Occipital lobe (tissue), 2 donors: Measurements from ENCODE around the gene DDR1. TPM values are rescaled to one million over a fixed set of nuclear protein-coding genes. Genes with fewer than 3 reads are reported as not detected.
"Not testable (repeated sequence)": the region's sequence is repeated elsewhere in the genome, so short reads cannot be mapped to it uniquely, and the experiment has no call there.

ENCODE experiments used
- DNase-seq: peaks from one replicate; lab custom pipeline; 2025; lab: John Stamatoyannopoulos, UW
- total RNA-seq: library from RNA; depleted of rRNA; stranded (reverse); fragments of >200 nt; gene quantifications from one replicate; pipeline ENCODE4 v1.2.3, GENCODE V29; 2014

Gene DDR1
- total RNA-seq, 1 donor from 2014 or later = 108 TPM

DNA sequence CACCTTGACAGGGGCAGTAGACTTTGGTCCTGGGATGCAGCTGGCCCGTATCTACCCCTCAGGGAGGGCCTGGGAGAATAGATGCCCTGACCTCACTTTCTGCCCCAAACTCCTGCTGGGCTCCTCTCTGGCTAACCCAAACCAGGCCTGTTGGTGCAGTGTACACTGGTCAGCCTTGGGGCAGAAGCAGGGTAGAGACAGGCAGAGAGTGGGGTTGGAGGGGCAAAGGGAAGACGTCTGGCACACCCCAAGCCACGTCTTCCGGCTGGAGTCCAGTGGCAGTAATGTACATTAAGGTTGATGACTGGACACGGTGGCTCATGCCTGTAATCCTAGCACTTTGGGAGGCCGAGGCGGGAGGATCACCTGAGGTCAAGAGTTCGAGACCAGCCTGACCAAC is 9.3 kb downstream of the DDR1 start:
- no peak for DNase-seq

DNA sequence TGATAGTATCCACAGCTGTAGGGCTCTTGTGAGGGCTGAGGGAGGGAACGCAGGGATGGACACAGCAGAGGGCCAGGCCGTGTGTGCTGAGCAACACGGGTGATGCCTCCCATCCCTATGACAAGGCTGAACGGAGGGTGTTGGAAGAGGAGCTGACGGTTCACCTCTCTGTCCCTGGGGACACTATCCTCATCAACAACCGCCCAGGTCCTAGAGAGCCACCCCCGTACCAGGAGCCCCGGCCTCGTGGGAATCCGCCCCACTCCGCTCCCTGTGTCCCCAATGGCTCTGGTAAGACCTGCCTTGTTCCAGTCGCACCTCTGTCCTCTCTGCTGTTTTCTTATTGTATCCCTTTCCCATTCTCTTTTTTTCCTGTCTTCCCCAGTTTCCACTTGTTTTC is 10.1 kb downstream of the DDR1 start:
- DNase-seq = no peak

DNA sequence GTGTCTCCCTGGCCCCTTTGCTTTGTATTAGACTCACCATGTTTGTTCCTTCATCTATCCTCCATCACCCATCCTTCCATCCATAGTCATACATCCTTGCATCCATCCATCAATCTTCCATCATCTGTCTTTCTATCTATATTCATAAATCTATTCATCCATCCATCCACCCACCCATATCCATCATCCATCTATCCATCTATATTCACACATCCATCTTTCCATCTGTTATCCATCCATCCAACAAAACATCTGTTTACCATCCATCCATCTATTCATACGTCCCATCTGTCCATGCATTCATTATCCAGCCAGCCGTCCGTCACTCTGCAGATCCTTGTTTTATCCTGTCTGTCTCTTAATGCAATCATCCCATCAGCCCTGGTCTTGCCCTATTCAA is 10.6 kb downstream of the DDR1 start:
- no peak for DNase-seq

DNA sequence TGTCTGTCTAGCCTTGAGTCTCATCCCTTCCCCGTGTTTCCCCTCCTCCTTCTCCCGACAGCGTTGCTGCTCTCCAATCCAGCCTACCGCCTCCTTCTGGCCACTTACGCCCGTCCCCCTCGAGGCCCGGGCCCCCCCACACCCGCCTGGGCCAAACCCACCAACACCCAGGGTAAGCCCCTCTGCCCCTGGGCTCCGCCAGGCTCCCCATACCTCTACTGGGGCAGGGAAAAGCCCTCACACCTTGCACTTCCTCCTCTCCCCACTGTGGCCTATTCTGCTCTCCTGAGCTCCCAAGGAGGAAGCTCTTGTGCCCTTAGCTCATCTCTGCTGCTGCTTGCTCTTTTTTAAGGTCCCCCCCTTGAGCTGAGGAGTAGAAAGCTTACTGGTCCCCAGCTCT is 11.0 kb downstream of the DDR1 start:
- DNase-seq = no peak

DNA sequence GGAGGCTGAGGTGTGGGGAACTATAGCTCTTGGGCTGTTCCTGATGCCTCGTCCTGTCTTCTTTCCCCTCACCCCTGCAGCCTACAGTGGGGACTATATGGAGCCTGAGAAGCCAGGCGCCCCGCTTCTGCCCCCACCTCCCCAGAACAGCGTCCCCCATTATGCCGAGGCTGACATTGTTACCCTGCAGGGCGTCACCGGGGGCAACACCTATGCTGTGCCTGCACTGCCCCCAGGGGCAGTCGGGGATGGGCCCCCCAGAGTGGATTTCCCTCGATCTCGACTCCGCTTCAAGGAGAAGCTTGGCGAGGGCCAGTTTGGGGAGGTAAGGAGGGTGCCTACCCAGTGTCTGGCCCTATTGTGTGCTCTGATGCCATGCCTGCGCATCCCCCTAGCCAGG is 12.2 kb downstream of the DDR1 start:
- no peak for DNase-seq

DNA sequence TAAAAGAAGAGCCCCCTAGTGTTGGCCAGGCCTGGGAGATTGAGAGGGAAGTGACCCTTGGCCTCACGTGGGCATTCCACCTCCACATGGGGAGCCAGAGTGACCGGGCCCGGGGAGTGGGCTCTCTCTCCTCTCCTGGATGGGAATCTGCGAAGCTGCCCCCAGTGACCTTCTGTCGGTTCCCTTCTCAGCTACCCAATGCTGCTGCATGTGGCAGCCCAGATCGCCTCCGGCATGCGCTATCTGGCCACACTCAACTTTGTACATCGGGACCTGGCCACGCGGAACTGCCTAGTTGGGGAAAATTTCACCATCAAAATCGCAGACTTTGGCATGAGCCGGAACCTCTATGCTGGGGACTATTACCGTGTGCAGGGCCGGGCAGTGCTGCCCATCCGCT is 13.6 kb downstream of the DDR1 start:
- DNase-seq = no peak

DNA sequence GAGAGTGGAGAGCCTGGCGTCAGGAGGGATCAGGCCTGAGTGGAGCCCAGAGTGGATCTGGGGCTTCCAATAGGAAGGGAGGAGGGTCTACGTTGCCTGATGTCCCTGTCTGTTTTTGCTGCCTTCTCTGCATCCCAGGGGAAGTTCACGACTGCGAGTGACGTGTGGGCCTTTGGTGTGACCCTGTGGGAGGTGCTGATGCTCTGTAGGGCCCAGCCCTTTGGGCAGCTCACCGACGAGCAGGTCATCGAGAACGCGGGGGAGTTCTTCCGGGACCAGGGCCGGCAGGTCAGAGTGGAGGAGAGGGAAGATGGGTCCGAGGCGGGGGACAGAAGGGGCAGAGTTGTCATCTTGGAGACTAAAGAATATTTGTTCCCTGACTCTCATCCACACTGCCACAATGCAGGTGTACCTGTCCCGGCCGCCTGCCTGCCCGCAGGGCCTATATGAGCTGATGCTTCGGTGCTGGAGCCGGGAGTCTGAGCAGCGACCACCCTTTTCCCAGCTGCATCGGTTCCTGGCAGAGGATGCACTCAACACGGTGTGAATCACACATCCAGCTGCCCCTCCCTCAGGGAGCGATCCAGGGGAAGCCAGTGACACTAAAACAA is 14.5 kb downstream of the DDR1 start:
- no peak for DNase-seq

DNA sequence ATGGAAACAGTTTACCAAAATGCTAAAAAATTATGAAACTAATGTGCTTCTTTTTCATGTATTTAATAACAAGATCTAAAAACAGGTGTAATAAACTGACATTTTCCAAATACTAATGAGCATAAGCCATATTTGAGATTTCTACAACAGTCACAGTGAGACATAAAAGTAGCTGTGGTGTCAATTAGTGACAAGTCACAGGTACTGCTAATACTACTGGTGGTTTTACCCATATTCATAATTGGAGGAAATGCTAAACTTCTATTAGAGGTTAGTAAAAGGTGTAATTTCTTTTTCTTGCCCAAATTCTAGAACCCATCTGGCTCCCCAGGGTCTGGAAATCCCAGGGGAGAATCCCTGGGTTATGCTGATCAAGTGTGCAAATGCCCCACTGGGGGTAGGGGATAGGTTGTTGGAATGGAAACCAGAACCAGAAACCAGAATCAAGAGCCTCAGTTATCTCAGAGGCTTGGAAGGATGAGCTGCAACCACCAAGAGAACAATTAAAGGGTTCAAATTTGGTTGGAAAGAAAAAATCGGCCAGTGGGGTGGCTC is 16.6 kb downstream of the DDR1 start:
- DNase-seq = no peak

DNA sequence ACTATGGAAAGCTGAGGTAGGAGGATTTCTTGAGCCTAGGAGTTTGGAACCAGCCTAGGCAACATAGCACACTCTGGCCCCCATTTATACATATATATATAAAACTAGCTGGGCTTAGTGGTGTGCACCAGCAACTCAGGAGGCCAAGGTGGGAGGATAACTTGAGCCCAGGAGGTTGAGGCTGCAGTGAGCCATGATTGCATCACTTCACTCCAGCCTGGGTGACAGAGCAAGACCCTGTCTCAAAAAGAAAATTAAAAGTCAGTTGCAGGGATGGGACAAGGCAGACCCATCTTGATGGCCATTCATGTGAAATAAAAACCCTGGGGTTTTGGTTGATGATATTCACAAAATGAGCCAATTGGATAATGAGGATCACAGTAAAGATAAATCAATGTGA is 17.1 kb downstream of the DDR1 start:
- no peak for DNase-seq

DNA sequence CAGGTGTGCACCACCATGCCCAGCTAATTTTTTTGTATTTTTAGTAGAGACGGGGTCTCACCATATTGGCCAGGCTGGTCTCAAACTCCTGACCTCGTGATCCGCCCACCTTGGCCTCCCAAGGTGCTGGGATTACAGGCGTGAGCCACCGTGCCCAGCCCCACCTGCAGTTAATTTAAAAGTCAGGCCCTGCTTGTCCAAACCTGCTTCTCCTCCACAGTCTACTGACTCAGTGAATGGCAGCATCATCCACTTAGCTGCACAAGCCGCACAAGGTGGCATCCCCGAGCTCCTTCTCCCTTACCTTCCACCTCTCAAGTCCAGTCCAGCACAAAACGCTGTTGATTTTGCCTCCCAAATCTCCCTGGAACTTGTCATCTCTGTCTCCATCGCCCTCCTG is 17.9 kb downstream of the DDR1 start:
- DNase-seq = not testable (repeated sequence)

DNA sequence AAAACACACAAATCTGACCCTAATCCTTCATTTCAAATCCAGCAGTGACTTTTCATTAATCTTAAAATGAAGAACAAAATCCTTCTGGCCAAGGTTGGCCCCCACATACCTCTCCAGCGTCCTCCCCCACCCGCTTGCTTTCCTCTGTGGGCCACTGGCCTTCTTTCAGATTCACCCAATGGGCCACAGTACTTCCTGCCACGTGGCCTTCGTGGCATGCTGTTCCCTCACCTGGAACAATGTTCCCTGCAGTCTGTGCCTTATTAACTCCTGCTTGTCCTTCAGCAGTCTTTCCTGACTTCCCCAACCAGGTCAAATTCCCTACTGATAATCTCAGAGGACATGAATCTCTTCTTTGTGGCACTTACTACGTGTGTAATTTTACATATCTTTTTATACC is 18.4 kb downstream of the DDR1 start:
- no peak for DNase-seq

DNA sequence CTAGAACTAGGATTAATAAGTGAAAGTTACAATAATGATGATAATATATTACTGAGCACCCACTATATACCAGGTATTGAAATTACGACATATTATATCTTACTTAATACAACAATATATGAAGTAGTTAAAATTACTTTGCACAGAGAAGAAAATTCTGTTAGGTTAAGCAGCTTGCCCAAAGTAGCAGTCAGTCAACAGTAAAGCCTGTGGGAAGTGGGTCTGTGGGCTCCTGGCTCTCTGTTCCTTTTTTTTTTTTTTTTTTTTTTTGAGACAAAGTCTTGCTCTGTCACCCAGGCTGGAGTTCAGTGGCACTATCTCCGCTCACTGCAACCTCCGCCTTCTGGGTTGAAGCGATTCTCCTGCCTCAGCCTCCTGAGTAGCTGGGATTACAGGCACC is 18.9 kb downstream of the DDR1 start:
- no peak for DNase-seq

DNA sequence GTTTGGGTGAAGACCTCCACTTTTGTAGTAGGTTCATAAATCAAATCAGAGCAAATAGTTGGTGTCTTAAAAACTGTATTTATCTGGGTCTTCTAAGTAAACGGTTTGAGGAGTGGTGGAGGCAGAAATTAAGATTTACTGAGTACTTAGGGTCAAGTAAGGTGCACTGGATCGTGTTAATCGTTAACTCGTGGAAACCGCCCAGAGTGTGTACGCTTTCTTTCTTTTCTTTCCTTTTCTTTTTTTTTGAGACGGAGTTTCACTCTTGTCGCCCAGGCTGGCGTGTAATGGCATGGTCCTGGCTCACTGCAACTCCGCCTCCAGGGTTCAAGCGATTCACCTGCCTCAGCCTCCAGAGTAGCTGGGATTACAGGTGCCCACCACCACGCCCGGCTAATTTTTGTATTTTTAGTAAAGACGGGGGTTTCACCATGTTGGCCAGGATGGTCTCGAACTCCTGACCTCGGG is 23.0 kb downstream of the DDR1 start:
- DNase-seq = not testable (repeated sequence)

DNA sequence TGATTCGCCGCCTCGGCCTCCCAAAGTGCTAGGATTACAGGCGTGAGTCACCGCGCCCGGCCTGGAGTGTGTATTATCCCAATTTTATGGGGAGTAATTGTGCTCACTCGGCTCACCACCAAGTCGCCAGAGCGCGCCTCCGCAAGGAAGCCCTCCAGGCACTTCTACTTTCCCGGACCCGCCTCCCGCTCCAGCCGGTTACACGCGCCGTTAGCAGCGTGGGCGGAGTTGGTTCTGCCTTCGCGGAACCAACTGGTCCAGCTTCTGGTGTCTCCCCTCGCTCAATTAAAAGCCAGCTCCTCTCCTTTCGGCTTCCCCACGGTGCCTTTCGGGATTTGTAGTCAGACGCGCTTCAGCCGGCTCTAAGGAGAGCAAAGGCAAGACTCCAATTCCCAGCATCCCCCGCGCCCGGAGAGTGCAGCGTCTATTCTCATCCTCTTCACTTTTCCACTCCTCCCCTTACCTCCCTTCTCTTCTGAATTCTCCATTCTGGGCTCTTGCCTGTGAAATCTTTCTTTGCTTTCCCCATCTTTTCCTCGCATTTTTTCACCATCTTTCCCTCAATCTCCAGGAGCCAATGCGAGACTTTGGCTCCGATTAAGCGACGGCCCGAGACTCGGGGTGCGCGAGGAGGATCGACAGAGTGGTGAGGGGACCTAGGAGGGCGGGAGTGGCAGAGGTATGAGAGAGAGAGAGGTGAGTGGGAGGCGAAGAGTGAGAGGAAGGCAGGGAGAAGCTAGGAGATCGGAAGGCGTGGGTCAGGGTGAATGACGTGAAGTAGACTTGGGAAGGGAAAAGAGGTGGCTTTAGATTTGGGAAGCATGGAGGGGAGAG is 23.7 kb downstream of the DDR1 start, which contains the start of gene GTF2H4:
Gene GTF2H4, plus strand, starts transcription at position 450 of the 834 bp plus-strand sequence.
- DNase-seq = peak; percentile 97

DNA sequence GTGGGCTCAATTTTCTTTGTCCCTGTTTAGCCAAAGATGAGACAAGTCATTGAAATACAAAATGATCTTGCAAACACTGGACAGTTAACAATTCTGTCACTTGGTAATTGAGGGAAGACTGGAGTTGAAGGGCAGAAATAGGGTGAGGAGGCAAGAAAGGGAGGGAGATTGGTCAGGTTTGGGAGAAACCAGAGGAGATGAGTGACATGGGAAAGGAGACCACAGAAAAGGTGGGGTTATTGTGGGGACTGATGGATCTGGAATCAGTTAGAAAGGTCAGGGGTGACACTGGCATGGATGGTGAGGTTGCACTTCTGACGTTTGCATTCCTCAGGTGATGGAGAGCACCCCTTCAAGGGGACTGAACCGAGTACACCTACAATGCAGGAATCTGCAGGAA is 24.4 kb downstream of the DDR1 start:
- no peak for DNase-seq

DNA sequence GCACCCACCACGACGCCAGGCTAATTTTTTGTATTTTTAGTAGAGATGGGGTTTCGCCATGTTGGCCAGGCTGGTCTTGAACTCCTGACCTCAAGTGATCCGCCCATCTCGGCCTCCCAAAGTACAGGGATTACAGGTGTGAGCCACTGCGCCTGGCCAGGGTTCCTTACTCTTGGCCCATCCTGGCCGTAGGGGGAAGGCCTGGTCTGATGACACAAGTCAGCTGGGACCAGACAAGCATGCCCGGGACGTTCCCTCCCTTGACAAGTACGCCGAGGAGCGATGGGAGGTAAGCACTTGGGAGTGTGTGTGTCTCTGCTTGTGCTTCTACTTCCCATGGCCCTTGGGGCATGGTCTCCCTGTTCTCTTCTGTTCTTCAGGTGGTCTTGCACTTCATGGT is 26.2 kb downstream of the DDR1 start:
- DNase-seq = not testable (repeated sequence)

DNA sequence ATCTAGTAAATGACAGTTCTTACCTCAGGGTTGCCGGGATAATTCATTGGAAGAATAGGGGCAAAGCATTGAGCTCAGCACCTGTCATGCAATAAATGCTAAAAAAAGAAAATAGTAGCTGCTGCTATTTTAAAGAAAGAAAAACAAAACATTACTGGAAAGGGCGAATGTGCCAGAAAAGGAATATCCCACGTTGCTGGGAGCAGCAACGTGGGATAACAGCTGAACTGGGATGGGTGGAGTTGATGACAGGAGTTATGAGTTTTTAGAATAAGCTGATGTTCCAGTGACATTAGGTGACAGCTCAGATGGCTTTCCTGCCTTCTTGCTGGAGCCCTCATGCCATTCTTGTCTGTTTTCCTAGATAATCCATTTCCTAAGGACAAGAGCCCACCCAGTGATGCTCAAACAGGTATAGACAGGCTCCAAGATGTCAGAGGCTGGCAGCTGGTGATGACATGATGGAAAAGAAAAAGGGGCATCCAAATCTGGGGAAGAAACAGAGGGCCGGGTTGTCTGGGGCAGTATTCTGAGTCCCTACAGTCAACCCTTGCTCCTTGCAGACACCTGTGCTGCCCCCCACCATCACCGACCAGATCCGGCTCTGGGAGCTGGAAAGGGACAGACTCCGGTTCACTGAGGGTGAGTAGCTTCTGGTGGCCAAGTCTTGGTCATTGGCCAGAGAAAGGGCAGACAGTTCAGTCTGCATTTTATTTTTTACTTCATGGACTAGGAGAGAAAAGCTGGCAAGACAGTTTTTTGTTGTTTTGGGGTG is 28.6 kb downstream of the DDR1 start:
- DNase-seq = no peak

DNA sequence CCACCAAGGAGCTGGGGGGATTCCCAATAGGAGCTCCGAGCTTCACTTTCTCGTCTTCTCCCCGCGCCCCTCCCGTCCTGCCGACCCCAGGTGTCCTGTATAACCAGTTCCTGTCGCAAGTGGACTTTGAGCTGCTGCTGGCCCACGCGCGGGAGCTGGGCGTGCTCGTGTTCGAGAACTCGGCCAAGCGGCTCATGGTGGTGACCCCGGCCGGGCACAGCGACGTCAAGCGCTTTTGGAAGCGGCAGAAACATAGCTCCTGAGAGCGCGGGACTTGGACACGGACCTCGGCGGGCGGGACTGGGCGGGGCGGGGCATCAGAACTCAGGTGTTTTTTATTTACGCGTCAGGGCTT is 29.4 kb downstream of the DDR1 start:
- no peak for DNase-seq

DNA sequence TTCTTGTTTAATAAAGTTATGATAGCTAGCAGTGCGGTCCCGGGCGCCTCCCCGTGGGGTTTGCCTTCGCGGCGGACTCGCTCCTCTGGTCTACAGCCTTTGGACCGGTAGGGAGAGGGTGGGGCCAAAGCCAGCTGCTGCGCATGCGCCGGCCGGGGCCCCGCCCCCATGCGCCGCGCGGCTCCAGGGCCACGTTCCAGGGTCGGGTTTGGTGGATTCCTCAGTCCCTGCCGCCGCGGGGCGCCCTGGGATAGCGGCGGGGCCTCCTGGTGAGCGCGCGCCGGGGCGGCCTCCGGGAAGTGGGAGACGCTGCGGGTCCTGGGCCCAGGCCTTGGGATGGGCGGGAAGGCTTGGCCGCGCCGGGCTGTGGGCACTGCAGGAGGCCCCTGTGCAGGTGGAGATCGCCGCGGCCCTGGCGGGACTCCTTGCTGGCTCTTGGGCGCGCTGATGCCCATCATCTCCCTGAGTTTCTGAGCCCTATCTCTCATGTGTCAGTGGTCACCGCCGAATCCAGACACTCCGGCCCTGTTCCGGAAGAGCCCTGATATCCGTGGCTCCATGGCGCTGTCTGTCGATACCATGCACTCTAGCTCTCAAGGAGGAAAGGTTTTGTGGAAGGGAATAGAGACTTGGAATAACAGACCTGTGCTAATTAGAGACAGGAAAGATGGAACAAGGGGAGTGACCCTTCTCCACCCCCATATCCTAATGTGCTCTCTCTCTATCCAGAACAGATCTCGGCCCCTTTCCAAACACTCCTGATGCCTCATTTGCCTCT is 29.9 kb downstream of the DDR1 start, which contains the start of gene VARS2:
Gene VARS2, plus strand, starts transcription at position 163 of the 778 bp plus-strand sequence. Its CDS starts 599 bp downstream, at position 762.
- peak; percentile 94 for DNase-seq

DNA sequence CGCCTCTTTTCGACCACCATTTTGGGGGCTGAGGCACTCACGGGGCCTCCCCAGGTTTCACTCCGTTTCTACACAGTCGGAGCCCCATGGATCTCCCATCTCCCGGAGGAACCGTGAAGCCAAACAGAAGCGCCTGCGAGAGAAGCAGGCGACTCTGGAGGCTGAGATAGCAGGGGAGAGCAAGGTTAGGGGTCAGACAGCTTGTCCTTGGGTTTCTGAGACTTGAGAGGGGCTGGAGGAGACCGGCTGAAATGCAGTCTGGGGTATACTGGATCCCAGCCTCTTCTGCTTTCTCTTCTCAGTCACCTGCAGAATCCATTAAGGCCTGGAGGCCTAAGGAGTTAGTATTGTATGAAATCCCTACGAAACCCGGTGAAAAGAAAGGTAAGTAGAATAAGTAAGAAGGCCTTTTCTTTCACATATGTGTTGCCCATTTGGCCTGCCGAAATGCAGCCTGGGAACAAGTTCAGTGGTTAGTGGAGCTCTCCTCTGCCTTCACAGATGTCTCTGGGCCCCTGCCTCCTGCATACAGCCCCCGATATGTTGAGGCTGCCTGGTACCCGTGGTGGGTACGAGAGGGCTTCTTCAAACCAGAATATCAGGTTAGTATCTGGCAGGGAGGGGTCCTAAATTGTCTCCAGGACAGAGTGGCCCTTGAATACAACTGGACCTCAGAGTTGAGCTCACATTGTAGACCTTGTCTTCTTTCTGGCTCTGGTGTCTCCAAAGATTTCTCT is 30.7 kb downstream of the DDR1 start:
- no peak for DNase-seq
